GM12864 (cell line): ENCODE measurements around the gene RAD54L2.
"Not testable (repeated sequence)": the region's sequence is repeated elsewhere in the genome, so short reads cannot be mapped to it uniquely, and the experiment has no call there.

Experiments used
- DNase-seq: peaks from one replicate; pipeline ENCODE4 v3.0.0-alpha.2; 2011; ENCODE audit warnings: low read depth
- H3K4me3 ChIP-seq: 2 replicates; pipeline ENCODE4 v1.5.1; 2011; ENCODE audit warnings: mild to moderate bottlenecking, low read depth, low read length, control low read depth
- TF ChIP-seq, protein P1 (sequence below): IDR thresholded peaks from 2 replicates; pipeline ENCODE4 v1.5.1; 2011; ENCODE audit warnings: low read depth, mild to moderate bottlenecking, moderate library complexity, low read length, control low read depth, inconsistent platforms; ENCODE audit errors: missing control alignments

RAD54L2 gene

GRCh38 chr3:51530485-51530884 is 8.0 kb upstream of the RAD54L2 start:
- TF ChIP-seq, protein P1, sequence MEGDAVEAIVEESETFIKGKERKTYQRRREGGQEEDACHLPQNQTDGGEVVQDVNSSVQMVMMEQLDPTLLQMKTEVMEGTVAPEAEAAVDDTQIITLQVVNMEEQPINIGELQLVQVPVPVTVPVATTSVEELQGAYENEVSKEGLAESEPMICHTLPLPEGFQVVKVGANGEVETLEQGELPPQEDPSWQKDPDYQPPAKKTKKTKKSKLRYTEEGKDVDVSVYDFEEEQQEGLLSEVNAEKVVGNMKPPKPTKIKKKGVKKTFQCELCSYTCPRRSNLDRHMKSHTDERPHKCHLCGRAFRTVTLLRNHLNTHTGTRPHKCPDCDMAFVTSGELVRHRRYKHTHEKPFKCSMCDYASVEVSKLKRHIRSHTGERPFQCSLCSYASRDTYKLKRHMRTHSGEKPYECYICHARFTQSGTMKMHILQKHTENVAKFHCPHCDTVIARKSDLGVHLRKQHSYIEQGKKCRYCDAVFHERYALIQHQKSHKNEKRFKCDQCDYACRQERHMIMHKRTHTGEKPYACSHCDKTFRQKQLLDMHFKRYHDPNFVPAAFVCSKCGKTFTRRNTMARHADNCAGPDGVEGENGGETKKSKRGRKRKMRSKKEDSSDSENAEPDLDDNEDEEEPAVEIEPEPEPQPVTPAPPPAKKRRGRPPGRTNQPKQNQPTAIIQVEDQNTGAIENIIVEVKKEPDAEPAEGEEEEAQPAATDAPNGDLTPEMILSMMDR: no peak

GRCh38 chr3:51535146-51536019 is 3.1 kb upstream of the RAD54L2 start:
- TF ChIP-seq, protein P1: no peak
- DNase-seq: no peak
- H3K4me3 ChIP-seq: no peak overlapping the region

More at GRCh38 chr3:51530485-51530884, 8.0 kb upstream of the RAD54L2 start:
- H3K4me3 ChIP-seq: no peak overlapping the region
- DNase-seq: no peak

DNA sequence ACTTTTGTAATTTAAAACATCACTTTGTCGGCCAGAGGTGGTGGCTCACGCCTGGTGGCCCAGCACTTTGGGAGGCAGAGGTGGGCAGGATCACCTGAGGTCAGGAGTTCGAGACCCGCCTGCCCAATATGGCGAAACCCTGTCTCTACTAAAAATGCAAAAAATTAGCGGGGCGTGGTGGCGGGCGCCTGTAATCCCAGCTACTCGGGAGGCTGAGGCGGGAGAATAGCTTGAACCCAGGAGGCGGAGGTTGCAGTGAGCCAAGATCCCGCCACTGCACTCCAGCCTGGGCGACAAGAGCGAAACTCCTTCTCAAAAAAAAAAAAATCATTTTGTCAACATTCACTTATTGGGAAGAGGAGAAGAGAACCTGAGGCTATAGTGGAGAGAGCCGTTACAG is 888 bp upstream of the RAD54L2 start:
- DNase-seq: not testable (repeated sequence)
- H3K4me3 ChIP-seq: peak overlapping the region; percentile 73

DNA sequence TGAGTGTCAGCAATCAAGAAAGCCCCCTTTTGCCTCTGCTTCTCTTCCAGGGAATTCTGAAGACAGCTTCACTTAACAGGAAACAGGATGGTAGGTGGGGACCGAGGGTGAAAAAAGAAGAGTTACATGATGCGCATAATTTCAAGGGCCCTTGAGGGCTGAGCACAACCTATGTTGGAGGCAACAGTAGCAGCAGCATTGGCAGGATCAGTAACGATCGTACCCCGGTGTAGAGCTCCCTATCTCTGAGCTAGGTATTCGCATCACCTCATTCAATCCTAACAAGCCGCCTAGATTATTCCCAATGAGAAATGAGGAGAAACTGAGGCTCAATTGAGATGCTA is 432 bp upstream of the RAD54L2 start:
- no peak for DNase-seq
- peak overlapping the region; percentile 73 for H3K4me3 ChIP-seq
- TF ChIP-seq, protein P1: no peak

DNA sequence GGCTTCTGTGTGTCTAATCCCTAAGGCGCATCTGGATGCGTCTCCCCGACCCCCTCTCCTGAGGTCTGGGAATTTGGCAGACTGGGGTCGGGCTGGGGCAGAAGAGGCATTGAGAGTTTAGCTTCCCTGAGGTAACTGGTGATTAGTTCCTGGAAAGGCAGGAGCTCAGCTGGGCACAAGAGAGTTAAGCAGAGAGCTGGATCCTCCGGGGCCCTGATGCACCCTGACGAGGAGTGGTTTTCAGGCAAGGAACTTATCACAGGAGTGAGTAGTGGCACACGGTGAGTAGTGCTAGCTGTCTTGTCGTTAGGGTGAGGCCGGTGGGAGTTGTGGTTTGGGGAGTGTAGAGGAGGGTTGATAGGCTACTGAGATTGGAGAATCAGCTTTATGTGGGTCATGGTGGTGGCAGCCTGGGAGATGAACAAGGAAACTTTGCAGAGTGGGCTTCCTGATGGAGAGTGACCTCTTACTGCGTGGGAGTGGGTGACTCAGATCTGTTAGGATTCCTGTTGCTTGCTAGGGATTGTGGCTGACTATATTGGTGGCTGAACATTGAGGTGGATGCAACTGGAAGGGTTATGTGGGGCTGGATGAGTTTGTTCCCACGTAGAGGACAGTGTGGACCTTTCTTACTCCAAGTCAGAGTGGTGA is 897 bp downstream of the RAD54L2 start:
- H3K4me3 ChIP-seq: peak overlapping the region; percentile 73
- TF ChIP-seq, protein P1: no peak
- DNase-seq: no peak

DNA sequence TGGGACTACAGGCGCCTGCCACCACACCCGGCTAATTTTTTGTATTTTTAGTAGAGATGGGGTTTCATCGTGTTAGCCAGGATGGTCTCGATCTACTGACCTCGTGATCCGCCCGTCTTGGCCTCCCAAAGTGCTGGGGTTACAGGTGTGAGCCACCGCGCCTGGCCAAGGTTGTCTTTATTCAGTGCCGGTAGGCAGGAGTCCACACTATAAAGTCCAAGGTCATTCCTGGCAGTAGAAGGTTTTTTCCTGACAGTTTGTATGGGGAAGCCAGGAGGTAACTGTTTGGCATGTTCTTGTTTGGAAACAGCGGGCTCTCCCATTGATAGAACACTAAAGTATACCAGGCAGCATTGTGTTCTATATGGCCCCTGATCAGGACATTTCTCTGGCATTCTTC is 4.1 kb downstream of the RAD54L2 start:
- not testable (repeated sequence) for DNase-seq, H3K4me3 ChIP-seq

DNA sequence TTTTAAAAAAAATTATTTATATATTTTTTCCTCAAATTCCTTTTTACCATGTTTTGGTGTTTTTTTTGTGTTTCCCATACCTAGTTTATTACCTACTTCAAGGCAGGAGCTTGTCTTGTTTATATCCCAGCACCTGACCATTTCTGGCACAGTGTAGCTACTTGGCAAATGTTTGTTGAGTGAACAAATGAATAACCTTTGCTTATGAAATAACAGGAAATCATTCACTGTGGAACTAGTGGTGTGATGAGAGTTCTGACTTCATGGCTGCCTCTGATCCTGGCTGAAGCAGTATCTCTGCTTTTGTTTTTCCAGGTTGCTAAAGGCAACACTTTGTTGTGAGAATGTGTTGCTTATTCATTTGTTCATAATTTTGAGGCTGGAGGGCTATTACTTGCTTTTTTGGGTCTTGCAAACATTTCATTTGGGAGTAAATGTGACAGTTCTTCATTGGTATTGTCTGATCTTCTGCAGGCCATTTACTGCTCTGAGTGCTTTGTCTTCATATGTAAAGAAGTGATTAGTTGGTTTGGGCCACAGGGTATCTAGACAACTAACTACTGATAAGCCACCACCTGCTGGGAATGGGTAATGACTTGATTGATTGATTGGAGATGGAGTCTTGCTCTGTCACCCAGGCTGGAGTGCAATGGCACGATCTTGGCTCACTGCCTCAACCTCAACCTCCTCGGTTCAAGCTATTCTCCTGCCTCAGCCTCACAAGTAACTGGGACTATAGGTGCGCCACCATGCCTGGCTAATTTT is 5.7 kb downstream of the RAD54L2 start:
- TF ChIP-seq, protein P1: no peak
- DNase-seq: no peak
- H3K4me3 ChIP-seq: no peak overlapping the region

- DNase-seq: no peak
- TF ChIP-seq, protein P1: no peak
- no peak overlapping the region for H3K4me3 ChIP-seq
Observed at GRCh38 chr3:51547274-51547673, 8.8 kb downstream of the RAD54L2 start.
